Left ventricle myocardium inferior (tissue), 1 donor: ENCODE results near the gene DCLK1. TPM values are rescaled to one million over a fixed set of nuclear protein-coding genes. Genes with fewer than 3 reads are reported as not detected.

Source experiments
- DNase-seq: peaks from one replicate; pipeline ENCODE4 v3.0.0-alpha.2; 2020
- H3K27ac ChIP-seq: fragments of 200-600 bp; replicated peaks from 2 replicates; pipeline ENCODE4 v1.8.0; 2021
- H3K27me3 ChIP-seq: fragments of 200-600 bp; 2 replicates; pipeline ENCODE4 v1.8.0; 2021; ENCODE audit warnings: low read depth
- H3K36me3 ChIP-seq: fragments of 200-600 bp; 2 replicates; pipeline ENCODE4 v1.8.0; 2021
- H3K4me1 ChIP-seq: fragments of 200-600 bp; 2 replicates; pipeline ENCODE4 v1.8.0; 2021
- H3K4me3 ChIP-seq: fragments of 200-600 bp; 2 replicates; pipeline ENCODE4 v1.8.0; 2021; ENCODE audit warnings: mild to moderate bottlenecking, moderate library complexity
- H3K9me3 ChIP-seq: fragments of 200-600 bp; replicated peaks from 2 replicates; pipeline ENCODE4 v1.8.0; 2021
- CTCF ChIP-seq: fragments of 200-600 bp; IDR thresholded peaks from 2 replicates; pipeline ENCODE4 v1.8.0; 2021; ENCODE audit warnings: antibody characterized with exemption, mild to moderate bottlenecking, borderline replicate concordance
- intact Hi-C: fragments of 100-400 bp; cut with micrococcal nuclease; formaldehyde crosslinking; loops from one replicate; pipeline ENCODE4 v1.11.0; 2022
- total RNA-seq: library from RNA; stranded (reverse); fragmentation: NEBNext Ultra II Directional; extraction: Animal tissue kit (Norgen Biotek cat#: 25700); gene quantifications from one replicate; pipeline ENCODE4 v1.2.1, GENCODE V29; 2021
- donor health status: DM: no; HTN: yes; CAD: no; lungs with severe emphysema.

The DCLK1 gene
- total RNA-seq, 1 donor from 2014 or later: 8.4 TPM

DNA sequence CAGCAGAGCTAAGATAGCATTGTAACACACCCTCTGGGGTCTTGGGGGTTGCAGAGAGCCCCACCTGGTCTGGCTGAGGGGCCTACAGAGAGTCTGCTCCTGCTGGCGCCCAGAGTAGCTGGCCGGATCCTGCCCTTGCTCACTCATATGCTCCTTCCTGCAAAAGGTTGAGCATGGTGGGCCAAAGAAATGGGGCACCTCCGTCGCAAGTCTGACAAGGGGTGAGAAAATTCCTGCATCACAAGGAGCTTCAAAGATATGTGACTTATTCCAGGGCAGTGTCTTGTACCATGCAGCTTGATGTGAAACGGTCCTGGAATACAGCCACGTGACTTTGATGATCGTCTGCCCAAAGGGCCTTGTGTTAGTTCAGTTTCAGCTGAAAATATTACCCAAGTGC lies 218.3 kb downstream of the DCLK1 start:
- Histone ChIP-seq H3K36me3 (no peaks in the 10 kb centered on the region), H3K9me3 (no peaks in the 10 kb centered on the region), H3K4me1 (no peaks in the 10 kb centered on the region), H3K4me3 (no peak overlapping the region), H3K27ac (no peak overlapping the region), H3K27me3 (no peaks in the 10 kb centered on the region)
- DNase-seq: no peak
- no peak for TF ChIP-seq CTCF
- intact Hi-C loops: no loop called here

DNA sequence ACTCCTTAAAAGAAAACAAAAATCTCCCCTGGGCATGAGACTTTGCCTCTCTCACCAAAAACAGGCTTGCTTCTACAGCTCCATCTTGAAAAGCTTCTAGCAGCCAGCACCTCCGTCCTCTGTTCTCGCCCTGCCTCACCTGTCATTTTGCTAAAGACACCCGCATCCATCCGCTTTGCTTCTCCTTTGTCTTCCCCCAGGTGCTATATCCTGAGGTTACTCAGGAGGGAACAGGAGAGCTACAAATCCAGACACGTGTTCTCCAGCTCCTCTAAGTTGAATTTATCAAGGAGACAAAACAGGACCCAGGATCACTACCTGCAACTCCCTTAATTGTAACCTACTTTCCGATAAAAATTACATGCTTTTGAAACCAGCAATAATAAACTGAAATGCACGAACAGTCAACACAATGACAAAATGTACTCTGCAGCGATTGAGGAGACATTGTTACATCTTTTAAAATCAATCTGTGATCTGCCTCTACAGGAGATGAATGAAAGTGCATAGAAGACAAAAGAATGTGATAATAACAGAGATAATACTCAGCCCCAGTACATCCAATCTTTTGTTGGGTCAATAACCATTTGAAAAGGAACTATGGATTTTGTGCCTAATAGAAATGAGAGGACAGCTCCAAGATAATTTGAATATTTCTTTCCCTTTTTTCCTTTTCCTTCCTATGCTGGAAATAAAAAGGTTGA lies 221.2 kb downstream of the DCLK1 start:
- Histone ChIP-seq H3K4me3 (no peak overlapping the region), H3K9me3 (no peaks in the 10 kb centered on the region), H3K4me1 (peaks cover 9% of the 10 kb centered on the region), H3K36me3 (no peaks in the 10 kb centered on the region), H3K27ac (no peak overlapping the region), H3K27me3 (no peaks in the 10 kb centered on the region)
- no peak for TF ChIP-seq CTCF
- intact Hi-C loops: no loop called here
- no peak for DNase-seq

GRCh38 chr13:35909091-35909490 lies 222.1 kb downstream of the DCLK1 start:
- TF ChIP-seq CTCF: no peak
- H3K27me3 ChIP-seq: no peaks in the 10 kb centered on the region
- DNase-seq: no peak
- H3K36me3 ChIP-seq: no peaks in the 10 kb centered on the region
- intact Hi-C loops: no loop called here
- no peaks in the 10 kb centered on the region for H3K9me3 ChIP-seq
- H3K27ac ChIP-seq: no peak overlapping the region
- H3K4me3 ChIP-seq: no peak overlapping the region
- H3K4me1 ChIP-seq: peaks cover 17% of the 10 kb centered on the region

DNA sequence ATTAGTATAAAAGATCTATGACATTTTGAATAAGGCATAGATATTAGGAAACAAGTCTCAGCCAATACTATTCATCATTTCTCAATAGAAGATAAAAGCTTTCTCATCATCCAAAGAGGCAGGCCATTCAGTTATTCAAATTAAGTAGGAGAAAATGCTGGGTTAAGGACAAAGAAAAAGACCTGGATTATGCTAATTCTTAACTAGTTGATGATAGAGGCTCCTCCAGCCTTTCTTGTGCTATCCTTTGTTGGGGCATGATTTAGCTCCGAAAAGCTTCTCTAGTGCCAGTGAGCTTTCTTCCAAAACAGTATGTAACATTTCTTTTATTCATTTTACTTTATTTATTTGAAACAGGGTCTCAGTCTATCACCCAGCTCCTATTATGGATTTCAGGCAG lies 223.0 kb downstream of the DCLK1 start:
- Histone ChIP-seq H3K9me3 (no peaks in the 10 kb centered on the region), H3K27ac (no peak overlapping the region), H3K4me1 (peaks cover 18% of the 10 kb centered on the region), H3K36me3 (no peaks in the 10 kb centered on the region), H3K4me3 (no peak overlapping the region), H3K27me3 (no peaks in the 10 kb centered on the region)
- TF ChIP-seq CTCF: no peak
- intact Hi-C loops: no loop called here
- no peak for DNase-seq

GRCh38 chr13:35906636-35907035 lies 224.5 kb downstream of the DCLK1 start:
- no peak for DNase-seq
- no peaks in the 10 kb centered on the region for H3K9me3 ChIP-seq
- intact Hi-C loops: no loop called here
- no peak for TF ChIP-seq CTCF
- H3K36me3 ChIP-seq: no peaks in the 10 kb centered on the region
- H3K27ac ChIP-seq: no peak overlapping the region
- no peak overlapping the region for H3K4me3 ChIP-seq
- peaks cover 18% of the 10 kb centered on the region for H3K4me1 ChIP-seq
- H3K27me3 ChIP-seq: no peaks in the 10 kb centered on the region

DNA sequence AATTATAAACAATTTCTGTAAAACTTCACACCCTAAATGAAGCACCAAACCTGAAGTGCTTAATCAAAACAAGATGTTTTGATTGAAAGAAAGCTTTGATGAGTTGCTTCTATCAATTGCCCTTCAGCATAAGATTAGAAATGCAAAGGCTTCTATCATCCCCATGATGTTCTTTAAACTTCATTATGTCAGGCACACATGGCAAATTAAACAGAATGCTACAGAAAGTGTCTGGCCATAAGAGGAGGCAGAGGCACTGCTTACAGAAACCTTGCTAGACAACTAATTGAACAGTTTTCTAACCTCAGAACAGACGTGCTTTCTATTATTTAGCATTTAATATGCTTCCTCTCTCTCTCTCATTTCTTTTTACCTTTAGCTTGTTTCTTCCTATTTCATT lies 228.1 kb downstream of the DCLK1 start:
- DNase-seq: no peak
- no peaks in the 10 kb centered on the region for H3K27me3 ChIP-seq
- intact Hi-C loops: no loop called here
- H3K36me3 ChIP-seq: no peaks in the 10 kb centered on the region
- no peaks in the 10 kb centered on the region for H3K9me3 ChIP-seq
- no peak overlapping the region for H3K4me3 ChIP-seq
- H3K27ac ChIP-seq: no peak overlapping the region
- no peak for TF ChIP-seq CTCF
- H3K4me1 ChIP-seq: peaks cover 18% of the 10 kb centered on the region
